A673 (cell line): ENCODE results near the gene SH3D19. TPM values are rescaled to one million over a fixed set of nuclear protein-coding genes. Genes with fewer than 3 reads are reported as not detected.

Source experiments
- BruUV-seq: library from RNA; stranded (reverse); fragments of 400-500 nt; replicated peaks from 2 replicates; lab custom pipeline; 2021; lab: Mats Ljungman, UMichigan
- CTCF ChIA-PET: fragments of 300-600 bp; sonication (Branson Sonifier 250); formaldehyde crosslinking; loops from one replicate; lab custom pipeline; 2022; ENCODE audit warnings: antibody characterized with exemption; lab: Charles Lee
- POLR2A ChIA-PET: fragments of 300-600 bp; sonication (Branson Sonifier 250); formaldehyde crosslinking; loops from one replicate; lab custom pipeline; 2022; ENCODE audit warnings: antibody characterized with exemption; ENCODE audit not compliant: low non-redundant PET; lab: Charles Lee
- DNase-seq: peaks from one replicate; pipeline ENCODE4 v3.0.0-alpha.2; 2015; ENCODE audit warnings: low spot score
- H3K27ac ChIP-seq: fragments of 200-600 bp; sonication (generic); 2 replicates; pipeline ENCODE4 v1.5.1; 2016; ENCODE audit warnings: mixed run types, low read depth, mild to moderate bottlenecking, mixed read lengths, antibody characterized with exemption, low read length; ENCODE audit not compliant: poor library complexity, severe bottlenecking
- H3K27me3 ChIP-seq: fragments of 200-600 bp; sonication (generic); replicated peaks from 2 replicates; pipeline ENCODE4 v1.6.1; 2017; ENCODE audit warnings: mixed run types, low read depth, mild to moderate bottlenecking, mixed read lengths, antibody characterized with exemption, low read length; ENCODE audit not compliant: insufficient read depth, poor library complexity
- H3K36me3 ChIP-seq: fragments of 200-600 bp; sonication (generic); 2 replicates; pipeline ENCODE4 v1.6.1; 2016; ENCODE audit warnings: mixed run types, mild to moderate bottlenecking, mixed read lengths, antibody characterized with exemption, low read length; ENCODE audit not compliant: insufficient read depth, poor library complexity, severe bottlenecking
- H3K4me1 ChIP-seq: fragments of 200-600 bp; sonication (generic); 2 replicates; pipeline ENCODE4 v1.6.1; 2017; ENCODE audit warnings: mixed run types, mild to moderate bottlenecking, mixed read lengths, antibody characterized with exemption, low read length; ENCODE audit not compliant: insufficient read depth, poor library complexity, severe bottlenecking
- H3K4me3 ChIP-seq: fragments of 200-600 bp; sonication (generic); 2 replicates; pipeline ENCODE4 v1.5.1; 2016; ENCODE audit warnings: low read depth, mixed run types, mild to moderate bottlenecking, mixed read lengths, low read length; ENCODE audit not compliant: poor library complexity, severe bottlenecking
- H3K9me3 ChIP-seq: fragments of 200-600 bp; sonication (generic); 2 replicates; pipeline ENCODE4 v1.6.1; 2016; ENCODE audit warnings: mixed run types, low read depth, mild to moderate bottlenecking, mixed read lengths, antibody characterized with exemption, low read length; ENCODE audit not compliant: poor library complexity, severe bottlenecking
- CTCF ChIP-seq: fragments of 300-800, 200-600 bp; sonication (generic); conservative IDR thresholded peaks from 2 replicates; pipeline ENCODE4 v1.5.1; 2017; ENCODE audit warnings: low read depth, mild to moderate bottlenecking, antibody characterized with exemption, low read length, moderate library complexity, mixed read lengths
- EZH2 ChIP-seq: fragments of 200-600 bp; sonication (generic); IDR thresholded peaks from 2 replicates; pipeline ENCODE4 v1.6.1; 2017; ENCODE audit warnings: borderline replicate concordance, low read depth, mild to moderate bottlenecking, mixed read lengths, antibody characterized with exemption, low read length; ENCODE audit not compliant: poor library complexity, severe bottlenecking
- intact Hi-C: fragments of 100-400 bp; cut with micrococcal nuclease; formaldehyde crosslinking; loops from one replicate; pipeline ENCODE4 v1.10.0; 2022; ENCODE audit not compliant: unreplicated experiment
- total RNA-seq: library from RNA; stranded (reverse); gene quantifications from 2 replicates; pipeline ENCODE4 v1.2.3, GENCODE V29; 2021

SH3D19 gene
- total RNA-seq, 1 experiment from 2014 or later = 0.86 TPM

GRCh38 chr4:151313306-151314009 lies 11.9 kb downstream of the SH3D19 start:
- intact Hi-C loops = no loop called here
- TF ChIP-seq EZH2 (no peak), CTCF (no peak)
- CTCF ChIA-PET = no interaction called here
- Histone ChIP-seq H3K9me3 (no peaks in the 10 kb centered on the region), H3K27me3 (no peaks in the 10 kb centered on the region), H3K4me1 (no peaks in the 10 kb centered on the region), H3K36me3 (no peaks in the 10 kb centered on the region), H3K4me3 (no peak overlapping the region), H3K27ac (no peak overlapping the region)
- POLR2A ChIA-PET = no interaction called here
- DNase-seq = no peak
- BruUV-seq = no TSS peak

DNA sequence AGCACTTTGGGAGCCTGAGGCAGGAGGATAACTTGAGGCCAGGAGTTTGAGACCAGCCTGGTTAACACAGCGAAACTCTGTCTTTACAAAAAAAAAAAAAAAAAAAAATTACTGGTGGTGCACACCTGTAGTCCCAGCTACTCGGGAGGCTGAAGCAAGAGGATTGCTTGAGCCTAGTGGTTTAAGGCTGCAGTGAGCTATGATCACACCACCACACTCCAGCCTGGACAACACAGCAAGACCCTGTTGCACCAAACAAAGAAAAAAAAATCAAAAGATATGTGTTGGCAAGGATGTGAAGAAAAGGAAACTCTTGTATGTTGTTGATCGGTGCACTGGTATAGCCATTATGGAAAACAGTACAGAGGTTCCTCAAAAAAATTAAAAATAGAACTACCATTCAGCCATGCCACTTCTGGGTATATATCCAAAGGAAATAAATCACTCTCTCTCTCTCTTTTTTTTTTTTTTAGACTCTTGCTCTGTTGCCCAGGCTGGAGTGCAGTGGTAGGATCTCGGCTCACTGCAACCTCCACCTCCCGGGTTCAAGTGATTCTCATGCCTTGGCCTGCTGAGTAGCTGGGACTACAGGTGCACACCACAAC lies 15.2 kb downstream of the SH3D19 start:
- CTCF ChIA-PET = no interaction called here
- H3K27ac ChIP-seq = no peak overlapping the region
- TF ChIP-seq CTCF (no peak), EZH2 (no peak)
- H3K4me3 ChIP-seq = no peak overlapping the region
- POLR2A ChIA-PET = no interaction called here
- H3K4me1 ChIP-seq = no peaks in the 10 kb centered on the region
- no TSS peak for BruUV-seq
- no peaks in the 10 kb centered on the region for H3K9me3 ChIP-seq
- intact Hi-C loops = no loop called here
- H3K36me3 ChIP-seq = no peaks in the 10 kb centered on the region
- H3K27me3 ChIP-seq = no peaks in the 10 kb centered on the region
- no peak for DNase-seq

GRCh38 chr4:151304755-151305154 lies 20.6 kb downstream of the SH3D19 start:
- ChIA-PET CTCF (no interaction called here), POLR2A (no interaction called here)
- Histone ChIP-seq H3K27me3 (no peaks in the 10 kb centered on the region), H3K4me3 (no peak overlapping the region), H3K27ac (no peak overlapping the region), H3K4me1 (no peaks in the 10 kb centered on the region), H3K9me3 (no peaks in the 10 kb centered on the region), H3K36me3 (no peaks in the 10 kb centered on the region)
- TF ChIP-seq EZH2 (no peak), CTCF (no peak)
- intact Hi-C loops = no loop called here
- no TSS peak for BruUV-seq
- no peak for DNase-seq
